Activated naive CD4-positive, alpha-beta T cell treated with anti-CD3 and anti-CD28 coated beads, Interleukin-2, amount 50 U/mL, for 24 hours (primary cell): ENCODE results near the gene CEACAM7.

ENCODE experiments used
- H3K27ac Mint-ChIP-seq: one replicate; pipeline ENCODE4 v1.8.0; 2021; ENCODE audit warnings: mild to moderate bottlenecking, mixed read lengths
- H3K27me3 Mint-ChIP-seq: one replicate; pipeline ENCODE4 v1.8.0; 2021; ENCODE audit warnings: mixed read lengths
- H3K36me3 Mint-ChIP-seq: one replicate; pipeline ENCODE4 v1.8.0; 2021; ENCODE audit warnings: mixed read lengths
- H3K4me1 Mint-ChIP-seq: one replicate; pipeline ENCODE4 v1.8.0; 2021; ENCODE audit warnings: mixed read lengths
- H3K4me3 Mint-ChIP-seq: one replicate; pipeline ENCODE4 v1.8.0; 2021; ENCODE audit warnings: mild to moderate bottlenecking, mixed read lengths
- H3K9me3 Mint-ChIP-seq: one replicate; pipeline ENCODE4 v1.8.0; 2021; ENCODE audit warnings: mixed read lengths

CEACAM7 gene

GRCh38 chr19:41638641-41639081 is 49.4 kb downstream of the CEACAM7 start:
- Mint-ChIP-seq H3K27ac (peak overlapping the region; percentile 27), H3K36me3 (peaks cover 4% of the 10 kb centered on the region), H3K4me1 (peaks cover 37% of the 10 kb centered on the region), H3K9me3 (peaks cover 14% of the 10 kb centered on the region), H3K27me3 (peaks cover 5% of the 10 kb centered on the region), H3K4me3 (no peak overlapping the region)

- no peak overlapping the region for H3K4me3 Mint-ChIP-seq
- H3K27ac Mint-ChIP-seq, result no peak overlapping the region
- H3K9me3 Mint-ChIP-seq, result peaks cover 14% of the 10 kb centered on the region
- H3K27me3 Mint-ChIP-seq, result peaks cover 8% of the 10 kb centered on the region
- peaks cover 4% of the 10 kb centered on the region for H3K36me3 Mint-ChIP-seq
- H3K4me1 Mint-ChIP-seq, result peaks cover 37% of the 10 kb centered on the region
Observed at GRCh38 chr19:41637484-41637883, 50.6 kb downstream of the CEACAM7 start.

- H3K4me3 Mint-ChIP-seq, result no peak overlapping the region
- H3K4me1 Mint-ChIP-seq, result no peaks in the 10 kb centered on the region
Observed at GRCh38 chr19:41627966-41628675, 59.9 kb downstream of the CEACAM7 start.

GRCh38 chr19:41626877-41627276 is 61.2 kb downstream of the CEACAM7 start, which contains the start of gene CEACAM4:
CEACAM4 (minus strand) TSS chr19:41627074; CDS start chr19:41626963, 111 bp downstream.
- no peak within 1 kb of the TSS for H3K27ac Mint-ChIP-seq
- no peak within 1 kb of the TSS for H3K4me3 Mint-ChIP-seq
- H3K9me3 Mint-ChIP-seq, result no peaks in the 10 kb centered on the region
- no peaks in the 10 kb centered on the region for H3K36me3 Mint-ChIP-seq
- peaks cover 7% of the 10 kb centered on the region for H3K27me3 Mint-ChIP-seq
- no peaks in the 10 kb centered on the region for H3K4me1 Mint-ChIP-seq

More at GRCh38 chr19:41627966-41628675, 59.9 kb downstream of the CEACAM7 start:
- H3K27ac Mint-ChIP-seq, result no peak overlapping the region
- no peaks in the 10 kb centered on the region for H3K9me3 Mint-ChIP-seq
- H3K36me3 Mint-ChIP-seq, result no peaks in the 10 kb centered on the region
- H3K27me3 Mint-ChIP-seq, result peaks cover 10% of the 10 kb centered on the region

GRCh38 chr19:41626278-41626677 is 61.8 kb downstream of the CEACAM7 start:
- H3K36me3 Mint-ChIP-seq, result no peaks in the 10 kb centered on the region
- no peaks in the 10 kb centered on the region for H3K9me3 Mint-ChIP-seq
- H3K4me3 Mint-ChIP-seq, result no peak overlapping the region
- H3K27me3 Mint-ChIP-seq, result peaks cover 7% of the 10 kb centered on the region
- H3K27ac Mint-ChIP-seq, result no peak overlapping the region
- H3K4me1 Mint-ChIP-seq, result no peaks in the 10 kb centered on the region

- H3K4me1 Mint-ChIP-seq, result no peaks in the 10 kb centered on the region
- H3K36me3 Mint-ChIP-seq, result no peaks in the 10 kb centered on the region
- no peak overlapping the region for H3K4me3 Mint-ChIP-seq
- no peaks in the 10 kb centered on the region for H3K9me3 Mint-ChIP-seq
- H3K27ac Mint-ChIP-seq, result no peak overlapping the region
- peaks cover 7% of the 10 kb centered on the region for H3K27me3 Mint-ChIP-seq
Observed at GRCh38 chr19:41624937-41625336, 63.1 kb downstream of the CEACAM7 start.

- Mint-ChIP-seq H3K27me3 (peaks cover 7% of the 10 kb centered on the region), H3K4me3 (no peak overlapping the region), H3K36me3 (no peaks in the 10 kb centered on the region), H3K9me3 (no peaks in the 10 kb centered on the region), H3K4me1 (no peaks in the 10 kb centered on the region), H3K27ac (no peak overlapping the region)
Observed at GRCh38 chr19:41624515-41624914, 63.6 kb downstream of the CEACAM7 start.

- no peak overlapping the region for H3K4me3 Mint-ChIP-seq
- H3K36me3 Mint-ChIP-seq, result no peaks in the 10 kb centered on the region
- H3K27me3 Mint-ChIP-seq, result peaks cover 2% of the 10 kb centered on the region
Observed at GRCh38 chr19:41623360-41623759, 64.7 kb downstream of the CEACAM7 start.

More at GRCh38 chr19:41623360-41623759, 64.7 kb downstream of the CEACAM7 start:
- Mint-ChIP-seq H3K4me1 (no peaks in the 10 kb centered on the region), H3K27ac (no peak overlapping the region), H3K9me3 (no peaks in the 10 kb centered on the region)
